ENCODE measurements around the gene L3MBTL4. TPM values are rescaled to one million over a fixed set of nuclear protein-coding genes. Genes with fewer than 3 reads are reported as not detected.

The L3MBTL4 gene
- total RNA-seq, 2 donors from 2014 or later = 4.6 to 7.2 TPM

- Histone ChIP-seq H3K9ac (ENCODE audit: extremely low read depth, low read length, poor library complexity, severe bottlenecking) (no peak overlapping the region), H3K4me1 (ENCODE audit: control insufficient read depth, insufficient read depth, low read length) (no peaks in the 10 kb centered on the region), H3K4me3 (ENCODE audit: low read length) (no peak overlapping the region), H3K36me3 (ENCODE audit: control insufficient read depth, insufficient read depth, low read length) (no peaks in the 10 kb centered on the region), H3K27me3 (ENCODE audit: control insufficient read depth, insufficient read depth, low read length, poor library complexity, severe bottlenecking) (no peaks in the 10 kb centered on the region), H3K9me3 (ENCODE audit: control insufficient read depth, low read length) (no peaks in the 10 kb centered on the region), H3K27ac (ENCODE audit: low read depth, low read length) (no peak overlapping the region)
- H3K36me3 Mint-ChIP-seq (ENCODE audit: low read depth) = no peaks in the 10 kb centered on the region
- H3K27me3 Mint-ChIP-seq (ENCODE audit: insufficient read depth) = no peaks in the 10 kb centered on the region
- H3K4me3 Mint-ChIP-seq = no peak overlapping the region
- no peaks in the 10 kb centered on the region for H3K9me3 Mint-ChIP-seq
- TF ChIP-seq, protein P1, sequence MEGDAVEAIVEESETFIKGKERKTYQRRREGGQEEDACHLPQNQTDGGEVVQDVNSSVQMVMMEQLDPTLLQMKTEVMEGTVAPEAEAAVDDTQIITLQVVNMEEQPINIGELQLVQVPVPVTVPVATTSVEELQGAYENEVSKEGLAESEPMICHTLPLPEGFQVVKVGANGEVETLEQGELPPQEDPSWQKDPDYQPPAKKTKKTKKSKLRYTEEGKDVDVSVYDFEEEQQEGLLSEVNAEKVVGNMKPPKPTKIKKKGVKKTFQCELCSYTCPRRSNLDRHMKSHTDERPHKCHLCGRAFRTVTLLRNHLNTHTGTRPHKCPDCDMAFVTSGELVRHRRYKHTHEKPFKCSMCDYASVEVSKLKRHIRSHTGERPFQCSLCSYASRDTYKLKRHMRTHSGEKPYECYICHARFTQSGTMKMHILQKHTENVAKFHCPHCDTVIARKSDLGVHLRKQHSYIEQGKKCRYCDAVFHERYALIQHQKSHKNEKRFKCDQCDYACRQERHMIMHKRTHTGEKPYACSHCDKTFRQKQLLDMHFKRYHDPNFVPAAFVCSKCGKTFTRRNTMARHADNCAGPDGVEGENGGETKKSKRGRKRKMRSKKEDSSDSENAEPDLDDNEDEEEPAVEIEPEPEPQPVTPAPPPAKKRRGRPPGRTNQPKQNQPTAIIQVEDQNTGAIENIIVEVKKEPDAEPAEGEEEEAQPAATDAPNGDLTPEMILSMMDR (conservative IDR thresholded peaks at IDR 0.05) = no peak
- no peak overlapping the region for H3K27ac Mint-ChIP-seq
- DNase-seq = no peak
- no peaks in the 10 kb centered on the region for H3K4me1 Mint-ChIP-seq
- 88 to 99% methylated on average over 1 to 4 of the region's 4 CpGs for WGBS, 2 experiments (ENCODE audit: insufficient coverage in 1 of 2, insufficient read length in 1 of 2)
These were observed 192.4 kb downstream of the L3MBTL4 start for GRCh38 chr18:6222271-6222670.

GRCh38 chr18:6221602-6222014 is 193.1 kb downstream of the L3MBTL4 start:
- TF ChIP-seq, protein P1 (conservative IDR thresholded peaks at IDR 0.05) = no peak
- Mint-ChIP-seq H3K4me1 (no peaks in the 10 kb centered on the region), H3K36me3 (ENCODE audit: low read depth) (no peaks in the 10 kb centered on the region), H3K9me3 (no peaks in the 10 kb centered on the region), H3K27ac (no peak overlapping the region), H3K27me3 (ENCODE audit: insufficient read depth) (no peaks in the 10 kb centered on the region), H3K4me3 (no peak overlapping the region)
- Histone ChIP-seq H3K9ac (ENCODE audit: extremely low read depth, low read length, poor library complexity, severe bottlenecking) (no peak overlapping the region), H3K27ac (ENCODE audit: low read depth, low read length) (no peak overlapping the region), H3K27me3 (ENCODE audit: control insufficient read depth, insufficient read depth, low read length, poor library complexity, severe bottlenecking) (no peaks in the 10 kb centered on the region), H3K4me3 (ENCODE audit: low read length) (no peak overlapping the region), H3K9me3 (ENCODE audit: control insufficient read depth, low read length) (no peaks in the 10 kb centered on the region), H3K36me3 (ENCODE audit: control insufficient read depth, insufficient read depth, low read length) (no peaks in the 10 kb centered on the region), H3K4me1 (ENCODE audit: control insufficient read depth, insufficient read depth, low read length) (no peaks in the 10 kb centered on the region)
- 64 to 89% methylated on average over 1 to 2 of the region's 2 CpGs for WGBS, 2 experiments (ENCODE audit: insufficient coverage in 1 of 2, insufficient read length in 1 of 2)
- DNase-seq = no peak

GRCh38 chr18:6220129-6220528 is 194.6 kb downstream of the L3MBTL4 start:
- no peaks in the 10 kb centered on the region for H3K27me3 ChIP-seq (ENCODE audit: control insufficient read depth, insufficient read depth, low read length, poor library complexity, severe bottlenecking)
- TF ChIP-seq, protein P1 (conservative IDR thresholded peaks at IDR 0.05) = no peak
- H3K36me3 Mint-ChIP-seq (ENCODE audit: low read depth) = no peaks in the 10 kb centered on the region
- H3K4me1 Mint-ChIP-seq = no peaks in the 10 kb centered on the region
- H3K27me3 Mint-ChIP-seq (ENCODE audit: insufficient read depth) = no peaks in the 10 kb centered on the region
- no peak for DNase-seq
- no peak overlapping the region for H3K27ac ChIP-seq (ENCODE audit: low read depth, low read length)
- no peaks in the 10 kb centered on the region for H3K9me3 Mint-ChIP-seq
- H3K36me3 ChIP-seq (ENCODE audit: control insufficient read depth, insufficient read depth, low read length) = no peaks in the 10 kb centered on the region
- no peak overlapping the region for H3K4me3 Mint-ChIP-seq
- H3K9ac ChIP-seq (ENCODE audit: extremely low read depth, low read length, poor library complexity, severe bottlenecking) = no peak overlapping the region
- H3K4me3 ChIP-seq (ENCODE audit: low read length) = no peak overlapping the region
- no peaks in the 10 kb centered on the region for H3K9me3 ChIP-seq (ENCODE audit: control insufficient read depth, low read length)
- H3K4me1 ChIP-seq (ENCODE audit: control insufficient read depth, insufficient read depth, low read length) = no peaks in the 10 kb centered on the region
- no peak overlapping the region for H3K27ac Mint-ChIP-seq
- 91 to 93% methylated on average over 2 to 3 of the region's 3 CpGs for WGBS, 2 experiments (ENCODE audit: insufficient coverage in 1 of 2, insufficient read length in 1 of 2)
